ENCODE data around the gene NWD2. TPM values are rescaled to one million over a fixed set of nuclear protein-coding genes. Genes with fewer than 3 reads are reported as not detected.

The NWD2 gene
- polyA plus RNA-seq, 1 donor from 2014 or later, result 0.06 TPM

DNA sequence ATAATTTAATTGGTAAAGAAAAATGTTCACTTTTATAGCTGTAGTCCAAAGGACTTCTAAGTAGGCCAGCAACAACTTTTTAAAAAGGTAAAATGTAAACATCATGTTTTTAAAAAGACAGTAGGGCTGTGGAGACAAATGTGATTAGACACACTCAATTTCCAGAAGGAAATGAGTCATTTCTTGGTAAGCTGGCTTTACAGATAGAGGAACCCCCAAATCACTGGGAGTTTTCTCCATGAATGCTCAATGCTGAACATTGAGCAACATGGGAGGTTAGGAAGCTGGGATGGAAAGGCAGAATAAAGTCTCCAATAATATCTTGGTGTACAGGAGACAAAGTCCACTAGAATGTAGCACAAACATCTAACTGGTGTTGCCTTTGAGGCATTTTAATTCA lies 121.3 kb downstream of the NWD2 start:
- Histone ChIP-seq H2AFZ (ENCODE audit: low read depth, low read length) (no peak overlapping the region), H3K9me2 (ENCODE audit: insufficient read depth, low read length) (no peaks in the 10 kb centered on the region), H3K36me3 (ENCODE audit: insufficient read depth, low read length) (no peaks in the 10 kb centered on the region), H3K4me3 (ENCODE audit: low read length) (no peak overlapping the region), H3K27me3 (ENCODE audit: insufficient read depth, low read depth, low read length) (no peaks in the 10 kb centered on the region), H3K4me2 (ENCODE audit: low read length) (no peak overlapping the region), H3F3A (ENCODE audit: insufficient read depth, low read length, poor library complexity, severe bottlenecking) (no peaks in the 10 kb centered on the region), H3K27ac (ENCODE audit: low read length) (no peak overlapping the region), H3K9me3 (ENCODE audit: low read length) (no peaks in the 10 kb centered on the region), H3K79me2 (replicated peaks; ENCODE audit: insufficient read depth, low read length) (no peaks in the 10 kb centered on the region), H4K20me1 (ENCODE audit: insufficient read depth) (no peaks in the 10 kb centered on the region), H3K9ac (ENCODE audit: low read length) (no peak overlapping the region)
- no peak for TF ChIP-seq EZH2 (IDR thresholded peaks at IDR 0.05; ENCODE audit: borderline replicate concordance, insufficient read depth, low read length, poor library complexity, severe bottlenecking)
- TF ChIP-seq, protein P1, sequence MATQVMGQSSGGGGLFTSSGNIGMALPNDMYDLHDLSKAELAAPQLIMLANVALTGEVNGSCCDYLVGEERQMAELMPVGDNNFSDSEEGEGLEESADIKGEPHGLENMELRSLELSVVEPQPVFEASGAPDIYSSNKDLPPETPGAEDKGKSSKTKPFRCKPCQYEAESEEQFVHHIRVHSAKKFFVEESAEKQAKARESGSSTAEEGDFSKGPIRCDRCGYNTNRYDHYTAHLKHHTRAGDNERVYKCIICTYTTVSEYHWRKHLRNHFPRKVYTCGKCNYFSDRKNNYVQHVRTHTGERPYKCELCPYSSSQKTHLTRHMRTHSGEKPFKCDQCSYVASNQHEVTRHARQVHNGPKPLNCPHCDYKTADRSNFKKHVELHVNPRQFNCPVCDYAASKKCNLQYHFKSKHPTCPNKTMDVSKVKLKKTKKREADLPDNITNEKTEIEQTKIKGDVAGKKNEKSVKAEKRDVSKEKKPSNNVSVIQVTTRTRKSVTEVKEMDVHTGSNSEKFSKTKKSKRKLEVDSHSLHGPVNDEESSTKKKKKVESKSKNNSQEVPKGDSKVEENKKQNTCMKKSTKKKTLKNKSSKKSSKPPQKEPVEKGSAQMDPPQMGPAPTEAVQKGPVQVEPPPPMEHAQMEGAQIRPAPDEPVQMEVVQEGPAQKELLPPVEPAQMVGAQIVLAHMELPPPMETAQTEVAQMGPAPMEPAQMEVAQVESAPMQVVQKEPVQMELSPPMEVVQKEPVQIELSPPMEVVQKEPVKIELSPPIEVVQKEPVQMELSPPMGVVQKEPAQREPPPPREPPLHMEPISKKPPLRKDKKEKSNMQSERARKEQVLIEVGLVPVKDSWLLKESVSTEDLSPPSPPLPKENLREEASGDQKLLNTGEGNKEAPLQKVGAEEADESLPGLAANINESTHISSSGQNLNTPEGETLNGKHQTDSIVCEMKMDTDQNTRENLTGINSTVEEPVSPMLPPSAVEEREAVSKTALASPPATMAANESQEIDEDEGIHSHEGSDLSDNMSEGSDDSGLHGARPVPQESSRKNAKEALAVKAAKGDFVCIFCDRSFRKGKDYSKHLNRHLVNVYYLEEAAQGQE (IDR thresholded peaks at IDR 0.05; ENCODE audit: borderline replicate concordance), result no peak
- TF ChIP-seq MXI1 (conservative IDR thresholded peaks at IDR 0.05; ENCODE audit: poor library complexity, severe bottlenecking), result no peak
- TF ChIP-seq EP300 (conservative IDR thresholded peaks at IDR 0.05; ENCODE audit: poor library complexity, severe bottlenecking), result no peak
- no peak for TF ChIP-seq RAD21 (conservative IDR thresholded peaks at IDR 0.05)
- TF ChIP-seq TAF1 (IDR thresholded peaks at IDR 0.05; ENCODE audit: low read depth), result no peak
- no peak for TF ChIP-seq POLR2AphosphoS5 (IDR thresholded peaks at IDR 0.05)
- TF ChIP-seq, protein P2, sequence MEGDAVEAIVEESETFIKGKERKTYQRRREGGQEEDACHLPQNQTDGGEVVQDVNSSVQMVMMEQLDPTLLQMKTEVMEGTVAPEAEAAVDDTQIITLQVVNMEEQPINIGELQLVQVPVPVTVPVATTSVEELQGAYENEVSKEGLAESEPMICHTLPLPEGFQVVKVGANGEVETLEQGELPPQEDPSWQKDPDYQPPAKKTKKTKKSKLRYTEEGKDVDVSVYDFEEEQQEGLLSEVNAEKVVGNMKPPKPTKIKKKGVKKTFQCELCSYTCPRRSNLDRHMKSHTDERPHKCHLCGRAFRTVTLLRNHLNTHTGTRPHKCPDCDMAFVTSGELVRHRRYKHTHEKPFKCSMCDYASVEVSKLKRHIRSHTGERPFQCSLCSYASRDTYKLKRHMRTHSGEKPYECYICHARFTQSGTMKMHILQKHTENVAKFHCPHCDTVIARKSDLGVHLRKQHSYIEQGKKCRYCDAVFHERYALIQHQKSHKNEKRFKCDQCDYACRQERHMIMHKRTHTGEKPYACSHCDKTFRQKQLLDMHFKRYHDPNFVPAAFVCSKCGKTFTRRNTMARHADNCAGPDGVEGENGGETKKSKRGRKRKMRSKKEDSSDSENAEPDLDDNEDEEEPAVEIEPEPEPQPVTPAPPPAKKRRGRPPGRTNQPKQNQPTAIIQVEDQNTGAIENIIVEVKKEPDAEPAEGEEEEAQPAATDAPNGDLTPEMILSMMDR (IDR thresholded peaks at IDR 0.05; ENCODE audit: poor library complexity, severe bottlenecking), result no peak
- no peak for TF ChIP-seq SMC3 (conservative IDR thresholded peaks at IDR 0.05; ENCODE audit: poor library complexity)

DNA sequence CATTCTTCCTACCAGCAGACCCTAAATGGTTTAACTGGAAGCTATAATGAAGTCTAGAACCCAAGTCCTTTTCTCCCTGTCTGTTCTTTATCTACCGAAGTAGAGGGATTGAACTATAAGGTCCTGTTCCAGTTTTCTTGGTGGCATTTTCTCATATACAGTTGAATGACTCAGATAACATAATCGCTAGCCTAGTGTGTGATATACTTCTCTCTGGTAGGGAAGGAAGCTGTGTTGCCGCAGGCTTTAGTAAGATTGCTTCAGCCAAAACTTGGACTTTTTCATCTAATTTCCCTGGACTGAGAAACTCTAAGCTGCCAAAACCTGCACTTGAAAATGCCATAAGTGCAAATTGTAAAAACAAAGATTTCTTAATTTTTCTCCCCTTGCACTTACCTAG lies 123.4 kb downstream of the NWD2 start:
- no peaks in the 10 kb centered on the region for H3K36me3 ChIP-seq (ENCODE audit: insufficient read depth, low read length)
- H4K20me1 ChIP-seq (ENCODE audit: insufficient read depth), result no peaks in the 10 kb centered on the region
- H3F3A ChIP-seq (ENCODE audit: insufficient read depth, low read length, poor library complexity, severe bottlenecking), result no peaks in the 10 kb centered on the region
- TF ChIP-seq, protein P1 (IDR thresholded peaks at IDR 0.05; ENCODE audit: borderline replicate concordance), result no peak
- TF ChIP-seq, protein P2 (IDR thresholded peaks at IDR 0.05; ENCODE audit: poor library complexity, severe bottlenecking), result no peak
- no peak for TF ChIP-seq MXI1 (conservative IDR thresholded peaks at IDR 0.05; ENCODE audit: poor library complexity, severe bottlenecking)
- TF ChIP-seq POLR2AphosphoS5 (IDR thresholded peaks at IDR 0.05), result no peak
- TF ChIP-seq SMC3 (conservative IDR thresholded peaks at IDR 0.05; ENCODE audit: poor library complexity), result no peak
- no peak for TF ChIP-seq EP300 (conservative IDR thresholded peaks at IDR 0.05; ENCODE audit: poor library complexity, severe bottlenecking)
- TF ChIP-seq TAF1 (IDR thresholded peaks at IDR 0.05; ENCODE audit: low read depth), result no peak
- no peak for TF ChIP-seq RAD21 (conservative IDR thresholded peaks at IDR 0.05)
- no peak for TF ChIP-seq EZH2 (IDR thresholded peaks at IDR 0.05; ENCODE audit: borderline replicate concordance, insufficient read depth, low read length, poor library complexity, severe bottlenecking)
- no peak overlapping the region for H3K4me3 ChIP-seq (ENCODE audit: low read length)
- H3K27me3 ChIP-seq (ENCODE audit: insufficient read depth, low read depth, low read length), result no peaks in the 10 kb centered on the region
- no peak overlapping the region for H3K4me2 ChIP-seq (ENCODE audit: low read length)
- H2AFZ ChIP-seq (ENCODE audit: low read depth, low read length), result no peak overlapping the region
- H3K9me3 ChIP-seq (ENCODE audit: low read length), result no peaks in the 10 kb centered on the region
- no peak overlapping the region for H3K27ac ChIP-seq (ENCODE audit: low read length)
- no peaks in the 10 kb centered on the region for H3K79me2 ChIP-seq (replicated peaks; ENCODE audit: insufficient read depth, low read length)
- H3K9ac ChIP-seq (ENCODE audit: low read length), result no peak overlapping the region
- no peaks in the 10 kb centered on the region for H3K9me2 ChIP-seq (ENCODE audit: insufficient read depth, low read length)
